ENCODE measurements around the gene SLC25A47.

DNA sequence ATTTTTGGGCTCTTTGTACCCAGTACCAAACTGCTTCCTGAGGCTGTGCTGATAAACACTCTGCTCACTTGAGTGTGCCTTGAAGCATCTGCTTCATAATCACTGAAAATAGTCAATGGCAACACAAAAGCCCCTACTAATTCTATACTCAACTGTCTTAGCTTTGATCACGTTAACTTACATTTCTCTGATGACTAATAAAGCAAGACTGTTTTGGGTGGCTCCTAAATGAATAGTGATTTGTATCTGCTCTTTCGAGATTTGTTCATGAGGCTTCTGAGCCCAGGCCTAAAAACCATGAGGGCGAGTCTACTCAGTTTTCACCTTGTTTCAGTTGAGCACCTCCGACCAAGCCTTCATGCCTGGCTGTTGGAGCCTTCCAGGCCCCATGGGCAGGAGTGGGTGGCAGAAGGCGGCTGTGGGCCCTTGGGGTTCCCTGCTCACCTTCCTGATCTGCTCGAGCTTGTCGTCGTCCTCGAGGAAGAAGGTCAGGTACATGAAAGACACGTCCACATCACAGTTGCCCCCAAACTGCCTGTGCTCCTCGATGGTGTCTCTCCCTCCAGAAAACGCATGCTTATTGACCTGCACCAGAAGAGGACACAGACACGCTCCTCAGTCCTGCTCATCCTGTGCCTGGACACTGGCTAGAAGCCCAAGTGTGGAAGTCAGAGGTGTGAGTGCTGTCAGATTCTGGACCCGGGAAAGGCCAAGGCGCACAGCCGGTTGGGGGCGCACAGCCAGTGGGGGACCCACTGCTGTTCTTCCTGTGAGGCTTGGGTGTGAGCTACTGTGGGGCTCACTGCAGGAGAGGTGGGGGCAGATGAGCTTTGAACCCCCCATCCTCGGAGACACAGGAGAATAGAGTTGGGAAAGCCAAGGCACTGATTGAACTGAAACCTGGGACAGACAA is 13.7 kb downstream of the SLC25A47 start:
- TF ChIP-seq, protein P1, sequence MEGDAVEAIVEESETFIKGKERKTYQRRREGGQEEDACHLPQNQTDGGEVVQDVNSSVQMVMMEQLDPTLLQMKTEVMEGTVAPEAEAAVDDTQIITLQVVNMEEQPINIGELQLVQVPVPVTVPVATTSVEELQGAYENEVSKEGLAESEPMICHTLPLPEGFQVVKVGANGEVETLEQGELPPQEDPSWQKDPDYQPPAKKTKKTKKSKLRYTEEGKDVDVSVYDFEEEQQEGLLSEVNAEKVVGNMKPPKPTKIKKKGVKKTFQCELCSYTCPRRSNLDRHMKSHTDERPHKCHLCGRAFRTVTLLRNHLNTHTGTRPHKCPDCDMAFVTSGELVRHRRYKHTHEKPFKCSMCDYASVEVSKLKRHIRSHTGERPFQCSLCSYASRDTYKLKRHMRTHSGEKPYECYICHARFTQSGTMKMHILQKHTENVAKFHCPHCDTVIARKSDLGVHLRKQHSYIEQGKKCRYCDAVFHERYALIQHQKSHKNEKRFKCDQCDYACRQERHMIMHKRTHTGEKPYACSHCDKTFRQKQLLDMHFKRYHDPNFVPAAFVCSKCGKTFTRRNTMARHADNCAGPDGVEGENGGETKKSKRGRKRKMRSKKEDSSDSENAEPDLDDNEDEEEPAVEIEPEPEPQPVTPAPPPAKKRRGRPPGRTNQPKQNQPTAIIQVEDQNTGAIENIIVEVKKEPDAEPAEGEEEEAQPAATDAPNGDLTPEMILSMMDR (IDR thresholded peaks at IDR 0.05; ENCODE audit: borderline replicate concordance, extremely low read depth, low read length, poor library complexity, severe bottlenecking), result no peak
- no peak for TF ChIP-seq EZH2 (IDR thresholded peaks at IDR 0.05; ENCODE audit: borderline replicate concordance, low read depth, low read length, severe bottlenecking)
